C4-2B (cell line): Measurements from ENCODE around the gene HAAO.

Experiments
- H3K27ac ChIP-seq: fragments of 450-650 bp; 2 replicates; pipeline ENCODE4 v1.5.1; 2017
- ZFX ChIP-seq: fragments of 450-650 bp; IDR thresholded peaks from 2 replicates; pipeline ENCODE4 v1.6.1; 2017
- TF ChIP-seq, protein P1 (sequence below): fragments of 450-650 bp; conservative IDR thresholded peaks from 2 replicates; pipeline ENCODE4 v1.5.1; 2017; ENCODE audit warnings: mild to moderate bottlenecking

Gene HAAO

GRCh38 chr2:42756966-42757513 lies 35.3 kb downstream of the HAAO start:
- no peak overlapping the region for H3K27ac ChIP-seq
- no peak for TF ChIP-seq ZFX
- TF ChIP-seq, protein P1, sequence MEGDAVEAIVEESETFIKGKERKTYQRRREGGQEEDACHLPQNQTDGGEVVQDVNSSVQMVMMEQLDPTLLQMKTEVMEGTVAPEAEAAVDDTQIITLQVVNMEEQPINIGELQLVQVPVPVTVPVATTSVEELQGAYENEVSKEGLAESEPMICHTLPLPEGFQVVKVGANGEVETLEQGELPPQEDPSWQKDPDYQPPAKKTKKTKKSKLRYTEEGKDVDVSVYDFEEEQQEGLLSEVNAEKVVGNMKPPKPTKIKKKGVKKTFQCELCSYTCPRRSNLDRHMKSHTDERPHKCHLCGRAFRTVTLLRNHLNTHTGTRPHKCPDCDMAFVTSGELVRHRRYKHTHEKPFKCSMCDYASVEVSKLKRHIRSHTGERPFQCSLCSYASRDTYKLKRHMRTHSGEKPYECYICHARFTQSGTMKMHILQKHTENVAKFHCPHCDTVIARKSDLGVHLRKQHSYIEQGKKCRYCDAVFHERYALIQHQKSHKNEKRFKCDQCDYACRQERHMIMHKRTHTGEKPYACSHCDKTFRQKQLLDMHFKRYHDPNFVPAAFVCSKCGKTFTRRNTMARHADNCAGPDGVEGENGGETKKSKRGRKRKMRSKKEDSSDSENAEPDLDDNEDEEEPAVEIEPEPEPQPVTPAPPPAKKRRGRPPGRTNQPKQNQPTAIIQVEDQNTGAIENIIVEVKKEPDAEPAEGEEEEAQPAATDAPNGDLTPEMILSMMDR, result no peak

GRCh38 chr2:42756150-42756775 lies 36.1 kb downstream of the HAAO start:
- TF ChIP-seq, protein P1, result no peak
- no peak for TF ChIP-seq ZFX
- no peak overlapping the region for H3K27ac ChIP-seq

DNA sequence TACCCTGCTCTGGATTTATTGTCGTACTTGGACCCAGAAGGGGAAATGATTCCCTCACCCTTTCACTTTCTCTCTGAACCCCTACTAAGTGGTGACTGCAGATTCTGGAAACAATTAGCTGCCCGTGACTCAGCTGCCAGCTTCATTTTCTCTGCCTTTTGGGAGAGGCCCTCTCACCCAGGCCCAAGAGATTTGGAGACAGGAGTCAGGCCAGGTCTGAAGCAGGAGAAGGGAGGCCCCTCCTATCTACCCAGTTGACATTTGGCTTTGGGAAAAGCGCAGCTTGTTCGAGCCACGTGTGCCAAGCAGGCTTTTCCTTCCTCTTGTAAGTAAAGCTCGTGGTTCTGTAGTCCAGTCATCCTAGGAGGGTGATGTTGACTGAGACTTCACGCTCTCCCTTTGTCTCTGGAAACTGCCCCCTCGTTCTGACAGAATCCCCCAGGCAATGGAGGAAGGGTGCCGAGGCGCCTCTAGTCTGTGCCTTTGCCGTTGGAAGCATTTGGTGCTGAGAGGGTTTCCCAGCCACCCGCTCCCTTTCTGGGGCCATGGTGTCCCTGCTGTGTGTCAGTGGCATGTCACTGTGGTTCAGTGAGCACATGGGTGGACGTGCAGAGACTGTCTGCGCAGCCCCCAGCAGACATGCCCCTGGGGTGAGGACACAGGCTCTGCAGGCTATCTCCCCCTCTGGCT lies 37.0 kb downstream of the HAAO start:
- TF ChIP-seq, protein P1, result no peak
- no peak for TF ChIP-seq ZFX
- H3K27ac ChIP-seq, result no peak overlapping the region

DNA sequence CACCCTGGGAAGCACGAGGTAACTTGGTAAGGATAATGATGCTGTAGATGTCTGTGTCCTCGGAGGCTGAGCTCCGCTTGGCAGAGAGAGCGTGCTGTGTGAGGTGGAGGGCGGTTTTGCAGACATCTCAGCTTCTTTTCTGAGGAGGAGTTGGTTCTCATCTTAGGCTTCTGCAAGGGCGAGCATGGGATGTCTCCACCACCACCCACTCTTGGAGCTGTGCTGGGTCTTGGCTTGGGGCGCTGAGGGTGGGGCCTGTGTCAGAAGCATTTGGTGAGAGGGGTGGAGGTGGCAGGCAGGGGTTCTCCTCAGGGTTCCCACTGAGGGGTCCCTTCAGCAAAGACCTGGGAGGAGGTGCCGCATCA lies 37.6 kb downstream of the HAAO start:
- H3K27ac ChIP-seq, result no peak overlapping the region
- no peak for TF ChIP-seq ZFX
- TF ChIP-seq, protein P1, result no peak

- H3K27ac ChIP-seq, result no peak overlapping the region
- TF ChIP-seq, protein P1, result no peak
- TF ChIP-seq ZFX, result no peak
These were observed 38.2 kb downstream of the HAAO start for GRCh38 chr2:42754021-42754775.

DNA sequence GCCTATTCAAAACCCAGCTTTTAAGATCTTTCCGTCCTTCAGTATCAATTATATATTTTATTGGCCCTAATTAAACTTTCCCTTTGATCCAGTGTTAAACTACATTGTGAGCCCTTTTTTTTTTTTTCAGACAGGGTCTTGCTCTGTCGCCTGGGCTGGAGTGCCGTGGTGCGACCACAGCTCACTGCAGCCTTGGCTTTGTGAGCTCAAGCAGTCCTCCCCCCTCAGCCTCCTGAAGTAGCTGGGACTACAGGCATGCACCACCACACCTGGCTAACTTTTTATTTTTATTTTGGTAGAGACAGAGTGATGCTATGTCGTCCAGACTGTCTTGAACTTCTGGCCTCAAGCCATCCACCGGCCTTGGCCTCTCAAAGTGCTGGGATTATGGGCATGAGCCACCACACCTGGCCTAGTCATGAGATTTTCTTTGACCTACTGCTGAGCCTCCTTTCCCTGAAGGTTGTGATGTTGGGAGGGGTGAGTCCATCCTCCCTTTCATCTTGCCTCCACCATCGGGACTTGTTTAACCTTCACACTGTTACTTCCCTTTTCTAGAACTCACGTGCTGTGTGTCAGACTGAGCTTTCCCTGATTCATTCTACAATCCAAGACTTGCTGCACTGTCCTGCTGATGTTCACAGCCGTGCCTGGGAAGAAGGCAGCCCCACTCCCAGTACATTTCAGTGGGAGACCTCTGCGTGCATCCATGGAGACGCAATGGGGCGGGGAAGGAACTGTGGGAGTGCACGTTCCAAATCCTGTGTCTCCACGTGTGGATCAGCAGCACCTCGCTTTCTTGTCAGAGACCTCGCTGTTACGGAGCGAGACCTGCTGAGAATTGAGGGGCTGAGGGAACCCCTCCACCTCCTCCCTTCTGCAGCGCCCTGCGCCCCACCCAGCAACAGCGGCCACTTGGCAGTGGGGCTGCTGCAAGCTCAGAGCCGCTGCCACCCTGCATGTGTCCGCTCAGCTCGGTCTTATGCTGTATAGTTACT lies 39.3 kb downstream of the HAAO start:
- H3K27ac ChIP-seq, result no peak overlapping the region
- TF ChIP-seq, protein P1, result no peak
- TF ChIP-seq ZFX, result no peak
